ENCODE measurements around the gene DAPL1.
"Not testable (repeated sequence)": the region's sequence is repeated elsewhere in the genome, so short reads cannot be mapped to it uniquely, and the experiment has no call there.

The DAPL1 gene

DNA sequence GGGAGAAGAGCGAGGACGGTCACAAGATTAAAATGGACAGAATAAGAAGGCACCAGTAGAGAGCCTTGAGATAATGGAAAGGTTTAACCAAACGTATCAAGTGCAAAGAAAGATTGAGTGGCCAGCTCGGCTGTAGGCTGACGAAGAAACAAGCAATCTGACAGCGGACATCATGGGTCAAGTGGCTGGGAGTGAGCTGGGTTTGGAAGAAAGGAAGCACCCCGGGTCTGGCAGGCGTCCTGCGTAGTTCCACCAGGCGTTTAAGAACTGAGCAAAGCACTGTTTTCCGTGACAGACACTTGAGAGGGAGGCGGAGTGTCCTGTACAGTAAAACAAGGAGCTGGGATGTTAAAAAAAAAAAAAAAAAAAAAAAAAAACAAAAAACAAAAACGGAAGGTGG lies 27.1 kb downstream of the DAPL1 start:
- peak in 1 of 51 donors; percentile 10 for DNase-seq

DNA sequence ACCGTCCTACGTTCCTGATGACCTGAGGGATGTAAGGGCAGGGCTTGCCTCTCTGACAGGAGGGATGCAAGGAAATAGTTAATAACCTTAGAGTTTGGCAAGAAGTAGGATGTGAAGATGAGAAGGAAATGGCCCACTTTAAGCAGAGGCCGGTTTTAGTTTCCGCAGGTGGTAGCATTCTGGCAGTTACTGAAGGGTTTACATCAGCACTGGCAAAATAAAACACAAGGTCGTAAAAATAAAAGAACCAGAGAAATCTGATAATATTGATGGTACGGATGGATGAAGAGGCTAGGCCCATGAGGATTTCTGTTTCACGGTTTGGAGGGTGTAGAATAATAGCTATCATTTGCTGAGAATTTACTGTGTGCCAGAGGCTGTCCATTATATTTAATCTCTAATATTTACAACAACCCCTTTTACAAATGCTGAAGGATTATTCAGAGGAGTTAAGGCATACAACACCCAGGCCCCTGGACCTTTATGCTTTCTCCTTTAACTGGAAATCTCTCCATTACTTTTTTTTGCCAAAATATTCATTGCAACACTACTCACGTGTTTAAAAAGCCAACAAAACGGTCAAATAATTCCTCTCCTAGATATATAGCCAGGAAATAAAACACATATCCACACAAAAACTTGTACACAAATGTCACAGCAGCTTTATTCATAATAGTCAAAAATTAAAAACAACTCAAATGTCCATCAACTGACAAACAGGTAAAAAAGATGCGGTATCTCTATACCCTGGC lies 28.5 kb downstream of the DAPL1 start:
- no peak for DNase-seq

DNA sequence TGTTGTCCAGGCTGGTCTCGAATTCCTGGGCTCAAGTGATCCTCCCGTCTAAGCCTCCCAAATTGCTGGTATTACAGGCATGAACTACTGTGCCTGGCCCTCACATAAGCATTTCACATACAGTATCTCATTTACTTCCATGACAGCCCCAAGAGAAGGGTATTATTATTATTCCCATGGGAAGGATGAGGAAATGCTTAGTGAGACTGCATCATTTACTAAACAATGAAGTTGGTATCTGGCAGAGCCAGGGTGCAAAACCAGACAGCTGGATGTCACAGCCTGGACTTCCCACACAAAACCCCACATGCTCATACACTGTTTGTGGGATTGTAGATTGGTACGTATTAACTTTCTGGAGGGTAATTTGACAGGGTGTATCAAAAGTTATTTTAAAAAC lies 29.9 kb downstream of the DAPL1 start:
- no peak for DNase-seq

DNA sequence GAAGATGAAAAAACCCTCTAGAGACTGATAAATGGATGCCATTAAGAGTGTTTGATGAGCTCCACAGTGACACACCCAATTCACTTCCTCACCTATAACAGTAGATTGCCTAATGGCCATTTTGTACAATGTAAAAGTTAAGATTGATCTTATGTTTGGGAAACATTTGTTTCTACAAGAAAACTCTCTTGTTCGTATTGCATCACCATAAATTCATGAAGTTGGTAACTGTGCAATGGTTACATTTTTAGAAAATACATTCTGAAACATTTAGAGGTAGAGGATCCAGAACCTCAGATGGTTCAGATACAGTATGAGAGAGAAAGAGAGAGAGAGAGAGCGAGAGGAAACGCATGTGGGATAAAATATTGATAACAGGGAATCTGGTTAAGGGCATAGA lies 31.8 kb downstream of the DAPL1 start:
- DNase-seq = no peak

DNA sequence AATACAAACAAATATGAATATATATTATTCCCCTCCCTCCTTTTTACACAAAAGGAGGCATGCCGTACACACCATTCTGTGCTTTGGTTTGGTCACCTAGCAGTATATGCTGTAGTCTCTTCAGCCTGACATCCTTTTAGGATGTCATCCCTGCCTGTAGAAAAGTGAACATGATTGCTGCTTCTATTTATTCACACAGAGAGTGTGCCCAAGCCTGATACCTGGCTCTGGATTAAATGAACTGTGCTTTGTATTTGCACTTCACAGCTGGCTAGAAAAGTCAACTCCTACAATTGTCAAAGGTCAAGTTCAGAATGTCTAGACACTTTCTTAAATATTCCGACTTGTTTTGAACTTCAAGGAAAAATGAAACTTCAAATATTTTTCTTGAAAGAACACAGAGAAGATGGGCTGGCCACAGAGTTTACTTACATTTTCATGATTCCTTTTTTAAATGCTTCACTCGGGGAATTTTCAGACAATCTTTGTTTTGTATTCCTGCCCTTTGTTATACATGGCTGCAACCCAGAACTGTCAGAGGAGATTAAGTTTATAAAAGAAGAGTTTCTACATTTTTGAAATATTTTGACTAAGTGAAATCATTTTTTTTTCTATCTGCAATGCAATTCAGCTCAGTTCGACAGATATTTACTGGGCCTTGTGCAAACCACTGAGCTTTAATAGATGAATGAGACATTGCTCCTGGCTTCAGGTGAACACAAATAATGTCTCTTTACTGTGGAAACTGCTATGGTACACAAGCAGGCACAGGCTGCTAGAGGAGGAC lies 33.5 kb downstream of the DAPL1 start:
- no peak for DNase-seq

DNA sequence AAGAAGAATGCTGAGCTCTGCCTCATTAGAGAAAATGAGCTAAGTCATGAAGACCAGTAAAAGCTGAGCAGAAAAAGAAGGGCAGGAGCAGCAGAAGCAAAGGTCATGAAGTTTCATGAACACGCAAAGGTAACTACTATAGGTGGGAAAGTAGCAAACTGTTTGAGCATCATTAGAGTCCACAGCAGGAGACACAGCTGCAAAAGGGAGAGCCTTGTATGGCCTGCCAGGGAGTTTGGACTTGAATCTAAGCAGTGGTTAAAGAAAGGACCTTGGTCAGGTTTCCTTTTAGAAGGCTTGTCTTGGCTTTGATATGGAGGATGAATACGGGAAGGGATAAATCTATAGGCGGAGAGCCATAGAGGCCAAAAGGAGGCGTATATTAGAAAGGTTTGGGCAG lies 34.0 kb downstream of the DAPL1 start:
- DNase-seq = no peak

DNA sequence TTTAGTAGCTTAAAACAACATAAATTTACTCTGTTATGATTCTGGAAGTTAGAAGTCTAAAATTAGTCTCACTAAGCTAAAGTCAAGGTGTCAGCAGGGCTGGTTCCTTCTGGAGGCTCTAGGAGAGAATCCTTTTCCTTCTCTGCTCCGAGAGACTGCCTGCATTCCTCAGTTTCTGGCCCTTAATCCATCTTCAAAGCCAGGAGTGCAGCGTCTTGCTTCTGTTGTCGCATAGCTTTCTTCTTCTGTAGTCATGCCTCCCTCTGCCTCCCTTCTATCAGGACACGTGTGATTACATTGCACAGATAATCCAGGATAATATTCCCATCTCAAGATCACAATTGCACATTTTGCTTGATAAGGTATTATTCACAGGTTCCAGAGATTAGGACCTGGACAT lies 35.1 kb downstream of the DAPL1 start:
- no peak for DNase-seq

DNA sequence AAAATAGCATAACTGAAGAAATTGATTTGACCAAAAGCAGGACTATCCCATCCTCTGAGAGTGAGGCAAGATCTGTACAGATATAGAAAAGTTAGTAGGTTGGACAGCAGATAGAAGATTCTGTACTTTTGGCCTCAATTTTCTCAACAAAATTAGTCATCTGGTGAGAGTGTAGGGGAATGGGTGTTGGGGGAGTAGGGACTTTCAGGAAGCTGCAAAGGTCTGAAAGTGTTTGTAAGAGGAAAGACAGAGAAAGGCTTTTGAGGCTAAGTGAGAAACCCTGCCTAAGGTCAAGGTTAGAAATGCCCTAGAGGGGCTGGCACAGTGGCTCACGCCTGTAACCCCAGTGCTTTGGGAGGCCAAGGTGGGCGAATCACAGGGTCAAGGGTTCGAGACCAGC lies 40.3 kb downstream of the DAPL1 start:
- no peak for DNase-seq

DNA sequence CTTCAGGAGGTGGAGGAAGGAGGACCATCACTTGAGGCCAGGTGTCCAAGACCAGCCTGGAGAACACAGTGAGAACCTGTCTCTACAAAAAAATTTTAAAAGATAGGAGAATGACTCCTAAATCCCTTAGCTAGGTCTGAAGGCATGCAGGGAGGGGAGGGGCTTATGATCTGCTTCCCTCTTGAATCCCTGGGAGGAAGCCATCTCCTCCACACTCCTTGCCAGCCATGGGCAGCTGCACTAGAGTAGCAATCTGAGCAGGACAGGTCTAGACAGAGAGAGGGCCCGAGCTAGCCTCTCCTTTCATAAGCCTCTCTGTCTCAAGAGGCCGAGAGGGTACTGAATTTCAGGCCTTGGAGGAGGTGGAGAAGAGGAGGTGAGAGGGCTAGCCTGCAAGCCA lies 42.5 kb downstream of the DAPL1 start:
- no peak for DNase-seq

DNA sequence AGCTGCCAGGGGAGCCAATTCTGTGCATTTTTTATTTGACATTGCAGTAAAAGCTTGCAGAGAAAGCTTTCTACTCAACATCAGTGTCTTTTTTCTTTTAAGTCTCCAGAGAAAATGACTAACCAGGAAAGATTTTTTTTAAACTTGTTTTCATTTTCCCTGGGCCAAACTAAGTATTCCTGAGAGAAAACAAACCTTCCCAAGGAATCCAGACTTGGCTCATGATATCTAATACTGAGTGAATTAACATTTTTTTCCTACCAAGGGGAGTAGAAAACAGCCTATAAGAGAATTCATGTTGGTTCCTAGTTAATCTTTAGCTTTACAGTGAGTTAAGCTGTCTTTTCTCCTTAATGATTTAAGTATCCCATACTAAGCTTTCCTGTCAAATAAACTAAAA lies 46.7 kb downstream of the DAPL1 start:
- no peak for DNase-seq

DNA sequence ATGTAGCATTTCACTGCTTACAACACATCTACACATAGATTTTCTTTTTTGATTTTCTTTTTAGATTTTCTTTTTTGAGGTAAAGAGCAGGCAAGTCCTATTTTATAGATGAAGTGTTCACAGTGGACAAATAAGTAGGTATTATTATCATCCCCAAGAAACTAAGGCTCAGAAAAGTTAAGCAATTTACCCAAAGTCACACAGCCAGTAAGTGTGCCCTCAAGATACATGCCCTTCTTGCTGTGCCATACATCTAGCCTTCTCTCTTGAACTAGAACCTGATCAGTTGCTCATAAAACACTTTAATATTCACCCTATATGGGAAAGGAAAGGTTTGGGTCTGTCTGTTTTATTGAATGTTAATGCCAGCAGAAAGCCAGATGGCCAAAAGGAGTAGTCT lies 50.3 kb downstream of the DAPL1 start:
- no peak for DNase-seq

DNA sequence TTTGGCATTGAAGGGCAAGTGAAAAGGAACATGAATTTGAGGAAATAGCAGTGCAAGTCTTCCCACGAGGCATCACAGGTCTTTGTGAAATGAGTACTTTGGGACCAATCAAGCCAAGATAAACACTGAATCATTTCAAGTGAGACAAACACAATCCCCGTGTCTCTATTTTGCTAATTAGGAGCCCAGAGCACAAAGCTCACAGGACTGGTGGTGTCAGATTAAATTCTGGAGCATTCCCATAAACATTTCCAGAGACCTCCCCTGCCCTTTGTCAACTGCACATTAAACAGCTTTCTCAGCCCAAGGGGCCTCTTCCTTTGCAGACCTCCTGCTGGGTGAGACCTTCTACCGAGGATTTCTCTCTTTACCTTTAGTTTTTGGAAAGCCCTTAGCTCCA lies 50.7 kb downstream of the DAPL1 start:
- DNase-seq = no peak

DNA sequence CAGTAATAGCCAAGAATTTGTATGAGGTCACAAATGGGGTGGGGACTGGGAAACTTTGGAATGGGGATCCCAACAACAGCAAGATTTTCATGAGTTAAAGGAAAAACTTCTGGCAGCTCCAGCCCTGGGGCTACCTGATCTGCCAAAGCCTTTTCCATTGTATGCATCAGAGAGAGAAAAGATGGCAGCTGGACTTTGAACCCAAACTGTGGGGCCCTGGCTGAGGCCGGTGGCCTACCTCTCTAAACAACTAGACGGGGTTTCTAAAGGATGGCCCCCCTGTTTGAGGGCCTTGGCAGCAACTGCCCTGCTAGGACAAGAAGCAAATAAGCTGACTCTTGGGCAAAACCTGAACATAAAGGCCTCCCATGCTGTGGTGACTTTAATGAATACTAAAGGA lies 52.4 kb downstream of the DAPL1 start:
- not testable (repeated sequence) for DNase-seq

DNA sequence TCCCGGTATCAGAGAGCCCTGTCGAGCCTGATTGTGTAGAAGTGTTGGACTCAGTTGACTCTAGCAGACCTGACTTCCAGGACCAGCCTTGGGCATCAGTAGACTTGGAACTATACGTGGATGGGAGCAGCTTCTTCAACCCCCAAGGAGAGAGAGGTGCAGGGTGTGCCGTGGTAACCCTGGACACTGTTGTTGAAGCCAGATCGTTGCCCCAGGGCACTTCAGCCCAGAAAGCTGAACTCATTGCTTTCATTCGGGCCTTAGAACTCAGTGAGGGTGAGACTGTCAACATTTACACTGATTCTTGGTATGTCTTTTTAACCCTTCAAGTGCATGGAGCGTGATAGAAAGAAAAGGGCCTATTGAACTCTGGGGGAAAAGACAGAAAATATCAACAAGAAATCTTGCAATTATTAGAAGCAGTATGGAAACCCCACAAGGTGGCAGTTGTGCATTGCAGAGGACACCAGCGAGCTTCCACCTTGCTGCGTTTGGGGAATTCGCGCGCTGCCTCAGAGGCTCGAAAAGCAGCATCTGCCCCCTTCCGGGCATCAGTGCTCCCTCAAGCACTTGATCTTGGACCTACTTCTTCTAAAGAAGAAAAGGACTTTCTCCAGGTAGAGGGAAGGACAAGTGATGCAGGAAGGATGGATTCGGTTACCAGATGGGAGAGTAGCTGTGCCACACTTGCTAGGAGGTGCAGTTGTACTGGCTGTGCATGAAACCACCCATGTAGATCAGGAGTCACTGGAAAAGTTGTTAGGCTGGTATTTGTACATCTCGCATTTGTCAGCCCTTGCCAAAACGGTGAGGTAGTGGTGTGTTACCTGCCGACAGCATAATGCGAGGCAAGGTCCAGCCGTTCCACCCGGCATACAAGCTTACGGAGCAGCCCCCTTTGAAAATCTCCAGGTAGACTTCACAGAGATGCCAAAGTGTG lies 53.2 kb downstream of the DAPL1 start:
- DNase-seq = not testable (repeated sequence)

DNA sequence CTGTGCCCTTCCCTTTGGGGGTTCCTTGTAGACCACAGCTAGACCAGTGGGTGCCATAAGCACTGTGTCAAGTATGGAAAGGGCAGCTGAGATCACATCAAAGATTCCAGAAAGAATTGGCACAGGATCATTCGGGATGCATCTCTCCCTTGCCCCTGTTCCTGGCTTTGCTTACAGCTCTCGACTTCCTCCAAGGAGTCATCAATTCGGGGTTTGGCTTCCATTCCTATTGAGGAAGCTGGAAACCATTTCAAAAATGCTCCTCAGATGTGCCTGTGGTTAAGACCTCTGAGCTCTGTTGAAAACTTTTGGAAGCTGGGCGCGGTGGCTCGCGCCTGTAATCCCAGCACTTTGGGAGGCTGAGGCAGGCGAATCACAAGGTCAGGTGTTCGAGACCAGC lies 65.1 kb downstream of the DAPL1 start:
- not testable (repeated sequence) for DNase-seq

DNA sequence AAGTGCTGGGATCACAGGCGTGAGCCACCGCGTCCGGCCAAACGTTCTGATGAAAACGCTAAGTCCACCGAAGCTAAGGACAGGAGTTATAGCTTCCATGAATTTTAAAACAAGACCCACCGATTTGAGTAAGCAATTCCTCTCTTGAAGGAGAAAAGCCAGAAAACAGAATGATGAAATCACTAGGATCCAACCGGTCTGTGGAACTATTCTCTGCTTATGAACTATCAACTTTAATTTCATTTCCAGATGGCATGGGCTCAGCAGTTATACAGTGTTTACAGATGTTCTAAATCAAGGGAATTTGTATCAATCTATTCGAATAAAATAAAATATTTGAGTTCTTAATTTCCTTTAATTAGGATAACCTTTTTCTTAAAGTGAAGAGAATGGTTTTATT lies 66.5 kb downstream of the DAPL1 start:
- not testable (repeated sequence) for DNase-seq

DNA sequence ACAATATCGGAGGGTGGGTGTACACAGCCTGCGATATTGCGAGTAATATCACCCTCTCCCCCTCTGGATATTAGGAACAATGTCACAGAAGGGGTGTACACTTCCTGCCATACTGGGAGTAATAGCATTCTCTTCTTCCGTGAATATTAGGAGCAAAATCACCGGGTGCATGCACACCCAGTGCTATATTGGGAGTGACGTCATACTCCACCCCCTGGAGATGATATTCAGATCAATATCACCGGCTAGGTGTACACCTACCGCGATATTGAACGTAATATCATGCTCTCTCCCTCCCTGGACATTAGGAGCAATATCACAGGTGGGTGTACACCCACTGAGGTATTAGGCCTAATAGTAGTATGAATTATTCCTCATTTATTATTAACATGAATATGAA lies 70.4 kb downstream of the DAPL1 start:
- DNase-seq = not testable (repeated sequence)
